H1 (cell line): Measurements from ENCODE around the gene DPP10. TPM values are rescaled to one million over a fixed set of nuclear protein-coding genes. Genes with fewer than 3 reads are reported as not detected.

Experiments
- CTCF ChIA-PET: fragments of 300-600 bp; sonication (Branson Sonifier 250); formaldehyde crosslinking; loops from one replicate; lab custom pipeline; 2021; ENCODE audit not compliant: partially characterized antibody; lab: Charles Lee
- POLR2A ChIA-PET: fragments of 300-600 bp; sonication (Branson Sonifier 250); formaldehyde crosslinking; loops from one replicate; lab custom pipeline; 2021; ENCODE audit warnings: inconsistent platforms; ENCODE audit not compliant: partially characterized antibody; lab: Charles Lee
- DNase-seq, 2 experiments: peaks; one replicate each; pipeline versions ENCODE4 v3.0.0 to v3.0.0-alpha.2; 2010 to 2022; ENCODE audit warnings: low spot score in 2 of 2, low read depth in 1 of 2, mixed read lengths in 1 of 2
- FAIRE-seq: peaks from 2 replicates; lab custom pipeline; 2011; peaks lifted over from hg19 to GRCh38; lab: Jason Lieb, UNC
- H2AFZ ChIP-seq: 2 replicates; pipeline ENCODE4 v1.8.1; 2012; ENCODE audit warnings: low read length, inconsistent platforms
- H2AK5ac ChIP-seq: 2 replicates; pipeline ENCODE4 v1.6.1; 2013; ENCODE audit warnings: low read depth, low read length
- H2BK120ac ChIP-seq: replicated peaks from 2 replicates; pipeline ENCODE3; 2013; ENCODE audit warnings: low read depth, low read length, inconsistent platforms
- H2BK12ac ChIP-seq: 2 replicates; pipeline ENCODE4 v1.6.1; 2013; ENCODE audit warnings: low read depth, low read length
- H2BK15ac ChIP-seq: 2 replicates; pipeline ENCODE4 v1.6.1; 2013; ENCODE audit warnings: low read length
- H2BK20ac ChIP-seq: 2 replicates; pipeline ENCODE4 v1.6.1; 2013; ENCODE audit warnings: low read length
- H2BK5ac ChIP-seq: 2 replicates; pipeline ENCODE4 v1.6.1; 2013; ENCODE audit warnings: low read depth, low read length
- H3K14ac ChIP-seq: 2 replicates; pipeline ENCODE4 v1.6.1; 2013; ENCODE audit warnings: inconsistent platforms; ENCODE audit not compliant: insufficient read length
- H3K18ac ChIP-seq: 2 replicates; pipeline ENCODE4 v1.6.1; 2013; ENCODE audit warnings: low read length; ENCODE audit errors: extremely low read depth
- H3K23ac ChIP-seq: 2 replicates; pipeline ENCODE4 v1.6.1; 2013; ENCODE audit warnings: inconsistent platforms; ENCODE audit not compliant: insufficient read length
- H3K23me2 ChIP-seq: 2 replicates; pipeline ENCODE4 v1.6.1; 2013; ENCODE audit warnings: low read depth, low read length
- H3K27ac ChIP-seq: 2 replicates; pipeline ENCODE4 v1.6.1; 2011; ENCODE audit warnings: low read depth, low read length, inconsistent platforms
- H3K27me3 ChIP-seq, 4 experiments: replicated peaks in 1 of 4; 1 replicate in 1 of 4; 2 replicates in 3 of 4; pipeline versions ENCODE4 v1.6.1 to v1.8.1; 2011 to 2013; ENCODE audit warnings: low read length in 3 of 4, mild to moderate bottlenecking in 3 of 4, inconsistent platforms in 2 of 4, mixed read lengths in 2 of 4, moderate library complexity in 1 of 4; ENCODE audit not compliant: control insufficient read depth in 3 of 4, insufficient read depth in 3 of 4; ENCODE audit errors: extremely low read depth in 1 of 4
- H3K36me3 ChIP-seq, 4 experiments: 2 replicates each; pipeline versions ENCODE4 v1.6.1 to v1.8.1; 2011 to 2013; ENCODE audit warnings: mild to moderate bottlenecking in 4 of 4, low read length in 3 of 4, moderate library complexity in 2 of 4, control low read depth in 1 of 4, inconsistent platforms in 1 of 4; ENCODE audit not compliant: insufficient read depth in 4 of 4, control insufficient read depth in 2 of 4
- H3K4ac ChIP-seq: replicated peaks from 2 replicates; pipeline ENCODE3; 2013; ENCODE audit warnings: low read length, low read depth, mixed read lengths, inconsistent platforms; ENCODE audit not compliant: insufficient read length
- H3K4me1 ChIP-seq, 4 experiments: replicated peaks in 1 of 4; 1 replicate in 1 of 4; 2 replicates in 3 of 4; pipeline versions ENCODE4 v1.6.1 to v1.8.1; 2011 to 2013; ENCODE audit warnings: low read length in 3 of 4, inconsistent platforms in 2 of 4, mixed read lengths in 1 of 4; ENCODE audit not compliant: insufficient read depth in 4 of 4, control insufficient read depth in 3 of 4
- H3K4me2 ChIP-seq, 2 experiments: 2 replicates each; pipeline versions ENCODE4 v1.6.1 to v1.8.1; 2011 to 2013; ENCODE audit warnings: low read depth in 2 of 2, low read length in 2 of 2, control low read depth in 1 of 2, inconsistent platforms in 1 of 2, mild to moderate bottlenecking in 1 of 2; ENCODE audit not compliant: insufficient read depth in 1 of 2
- H3K4me3 ChIP-seq, 4 experiments: fragments of 200-600, 300-600 bp in 1 of 4; sonication (generic), shearing (Covaris generic), sonication (Bioruptor Twin) in 1 of 4; 2 replicates each; pipeline versions ENCODE4 v1.5.1 to v1.8.1; 2011 to 2016; ENCODE audit warnings: low read length in 4 of 4, low read depth in 3 of 4, control low read depth in 2 of 4, inconsistent platforms in 2 of 4, mild to moderate bottlenecking in 2 of 4, mixed read lengths in 1 of 4, moderate library complexity in 1 of 4; ENCODE audit not compliant: insufficient read depth in 2 of 4; ENCODE audit errors: extremely low read depth in 1 of 4
- H3K56ac ChIP-seq: replicated peaks from 2 replicates; pipeline ENCODE3; 2013; ENCODE audit warnings: low read depth, mild to moderate bottlenecking, mixed read lengths, low read length, inconsistent platforms; ENCODE audit not compliant: insufficient read length
- H3K79me1 ChIP-seq: 2 replicates; pipeline ENCODE4 v1.6.1; 2013; ENCODE audit warnings: low read depth, low read length, control low read depth
- H3K79me2 ChIP-seq, 2 experiments: 2 replicates each; pipeline versions ENCODE4 v1.6.1 to v1.8.1; 2012 to 2013; ENCODE audit warnings: low read length in 2 of 2, mild to moderate bottlenecking in 2 of 2, inconsistent platforms in 1 of 2; ENCODE audit not compliant: insufficient read depth in 2 of 2, control insufficient read depth in 1 of 2
- H3K9ac ChIP-seq, 4 experiments: replicated peaks in 1 of 4; 1 replicate in 1 of 4; 2 replicates in 3 of 4; pipeline versions ENCODE4 v1.6.1 to v1.8.1; 2011 to 2013; ENCODE audit warnings: low read depth in 3 of 4, low read length in 3 of 4, control low read depth in 2 of 4, mild to moderate bottlenecking in 2 of 4, moderate library complexity in 2 of 4, inconsistent platforms in 1 of 4; ENCODE audit errors: extremely low read depth in 1 of 4
- H3K9me3 ChIP-seq, 2 experiments: 2 replicates each; pipeline versions ENCODE4 v1.6.1 to v1.8.1; 2012 to 2013; ENCODE audit warnings: mild to moderate bottlenecking in 2 of 2, moderate library complexity in 2 of 2, control low read depth in 1 of 2, inconsistent platforms in 1 of 2, low read depth in 1 of 2, low read length in 1 of 2, mixed read lengths in 1 of 2; ENCODE audit not compliant: insufficient read depth in 2 of 2
- H4K20me1 ChIP-seq, 2 experiments: replicated peaks in 1 of 2; 2 replicates each; pipeline versions ENCODE3 to v1.8.1; 2011 to 2013; ENCODE audit warnings: inconsistent platforms in 2 of 2, low read length in 2 of 2, mild to moderate bottlenecking in 1 of 2; ENCODE audit not compliant: insufficient read depth in 2 of 2, control insufficient read depth in 1 of 2
- H4K5ac ChIP-seq: 2 replicates; pipeline ENCODE4 v1.6.1; 2013; ENCODE audit warnings: low read length, low read depth, mixed read lengths, inconsistent platforms; ENCODE audit not compliant: insufficient read length
- H4K8ac ChIP-seq: 2 replicates; pipeline ENCODE4 v1.8.0; 2013; ENCODE audit warnings: mild to moderate bottlenecking, moderate library complexity, low read length, inconsistent platforms; ENCODE audit not compliant: insufficient read depth; ENCODE audit errors: extremely low read depth
- H4K91ac ChIP-seq: replicated peaks from 2 replicates; pipeline ENCODE3; 2013; ENCODE audit warnings: low read length, mixed read lengths, inconsistent platforms; ENCODE audit not compliant: insufficient read length
- KDM5A ChIP-seq: fragments of 200-600 bp; IDR thresholded peaks from 2 replicates; pipeline ENCODE4 v1.7.1; 2012; ENCODE audit warnings: mild to moderate bottlenecking, low read length, inconsistent platforms, mixed read lengths
- MAFK ChIP-seq: IDR thresholded peaks from 2 replicates; pipeline ENCODE4 v1.6.1; 2012; ENCODE audit warnings: low read depth, mild to moderate bottlenecking, improper control_type of control experiment, low read length
- WGBS, 2 experiments: shearing (Covaris generic) in 1 of 2; methylation state at CpG; one replicate each; pipeline versions ENCODE4 v1.1.6 to v1.1.7; 2013 to 2015; ENCODE audit warnings: low lambda C conversion rate in 2 of 2, mixed read lengths in 2 of 2, inconsistent platforms in 1 of 2, low coverage in 1 of 2, missing lambda C conversion rate in 1 of 2; ENCODE audit not compliant: insufficient replicate concordance in 2 of 2, insufficient coverage in 1 of 2, insufficient read length in 1 of 2; ENCODE audit errors: extremely low coverage in 1 of 2, missing lambda C conversion rate in 1 of 2; 5-methylcytosine and 5-hydroxymethylcytosine counted together
- polyA plus RNA-seq, 7 experiments: library from polyadenylated mRNA; depleted of rRNA in 3 of 7; stranded (reverse) in 5 of 7; unstranded in 2 of 7; fragments of >200 nt in 5 of 7; fragments of 200-250 nt in 2 of 7; gene quantifications; 1 replicate in 5 of 7; 2 replicates in 1 of 7; 4 replicates in 1 of 7; pipeline versions ENCODE4 v1.2.1 to v1.2.3, GENCODE V29; 2011 to 2013; ENCODE audit warnings: missing spikeins in 2 of 7, mixed read lengths in 2 of 7
- total RNA-seq: library from RNA; stranded (reverse); fragmentation: NEBNext Ultra II Directional; extraction: Animal tissue kit (Norgen Biotek cat#: 25700); gene quantifications from 2 replicates; pipeline ENCODE4 v1.2.1, GENCODE V29; 2021

Gene DPP10
- total and polyA plus RNA-seq, 2 of the 8 experiments (the other 6 are each of a cell fraction or from before 2014, with no cell fraction given), result 3.3 to 7.2 TPM

DNA sequence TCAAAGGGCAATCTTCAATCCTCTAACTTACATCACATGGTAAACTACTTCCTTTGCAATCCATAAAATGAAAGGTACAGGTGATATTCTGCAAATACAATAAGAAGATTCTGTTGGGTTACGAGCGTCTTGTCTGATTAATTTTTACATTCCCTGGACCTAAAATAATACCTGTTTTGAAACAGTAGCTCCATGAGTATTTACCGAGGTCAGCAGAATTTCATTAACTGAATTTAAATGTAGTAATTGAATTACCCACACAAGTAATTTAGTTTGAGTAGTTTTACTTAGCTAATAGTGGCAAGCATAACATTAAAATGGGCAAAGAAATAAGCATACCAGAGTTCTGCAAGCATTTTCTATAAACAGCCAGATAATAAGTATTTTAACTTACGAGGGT, 652.0 kb downstream of the DPP10 start:
- Histone ChIP-seq H3K23me2 (no peaks in the 10 kb centered on the region), H3K4me1 (no peaks in the 10 kb centered on the region), H3K36me3 (peaks cover 0 to 3% (median 0%) of the 10 kb centered on the region in 4 experiments; a peak in 1 of 8 replicates), H3K79me1 (no peaks in the 10 kb centered on the region), H2BK5ac (no peak overlapping the region), H4K20me1 (no peaks in the 10 kb centered on the region), H3K4ac (no peak overlapping the region), H3K56ac (no peak overlapping the region), H2BK20ac (no peak overlapping the region), H3K27me3 (no peaks in the 10 kb centered on the region)
- 87% methylated on average over 4 of the region's 4 CpGs; no CpG with 5 or more reads in 1 of the 2 experiments for WGBS, 2 experiments
- CTCF ChIA-PET, result no interaction called here
- TF ChIP-seq KDM5A, result no peak
- TF ChIP-seq MAFK, result peak; percentile 58; the same call in 1 of the 2 replicates
- TF ChIP-seq, all 59 proteins: peak for 1
- H3K27ac ChIP-seq, result no peak overlapping the region
- no peak for FAIRE-seq
- no peak overlapping the region for H2BK12ac ChIP-seq
- no peaks in the 10 kb centered on the region for H3K79me2 ChIP-seq
- H2BK15ac ChIP-seq, result no peak overlapping the region
- H3K9ac ChIP-seq, result no peak overlapping the region
- no peak overlapping the region for H4K8ac ChIP-seq
- H3K9me3 ChIP-seq, result peaks cover 10 to 18% of the 10 kb centered on the region in 2 experiments; a peak in 3 of 4 replicates
- no peak overlapping the region for H3K18ac ChIP-seq
- no peak overlapping the region for H4K91ac ChIP-seq
- no peak overlapping the region for H3K4me3 ChIP-seq
- no peak overlapping the region for H3K4me2 ChIP-seq
- no peak for DNase-seq
- H2BK120ac ChIP-seq, result no peak overlapping the region
- H3K23ac ChIP-seq, result no peak overlapping the region
- H4K5ac ChIP-seq, result no peak overlapping the region
- no peak overlapping the region for H2AFZ ChIP-seq
- POLR2A ChIA-PET, result no interaction called here
- H3K14ac ChIP-seq, result no peak overlapping the region
- no peak overlapping the region for H2AK5ac ChIP-seq
